Prostate gland (tissue), 2 donors: Measurements from ENCODE around the gene HOXB7.

Source experiments
- CTCF ChIP-seq, 4 experiments: fragments of 200-600 bp in 2 of 4; fragments of 450-650 bp in 2 of 4; sonication (generic) in 2 of 4; IDR thresholded peaks; 1 replicate in 3 of 4; 2 replicates in 1 of 4; pipeline ENCODE4 v1.5.1; 2016 to 2019; ENCODE audit warnings: antibody characterized with exemption in 4 of 4, mild to moderate bottlenecking in 2 of 4, moderate library complexity in 2 of 4
- POLR2AphosphoS5 ChIP-seq: sonication (generic); formaldehyde crosslinking; IDR thresholded peaks from one replicate; pipeline ENCODE4 v1.6.1; 2017; ENCODE audit warnings: antibody characterized with exemption

GRCh38 chr17:48577330-48577945 is 33.4 kb downstream of the HOXB7 start:
- TF ChIP-seq CTCF (IDR thresholded peaks at IDR 0.05), result no peak
- no peak for TF ChIP-seq POLR2AphosphoS5
